PC-9 (cell line): ENCODE data around the gene PFN4.

Experiments
- EZH2 ChIP-seq: fragments of 200-600 bp; sonication (generic); IDR thresholded peaks from 2 replicates; pipeline ENCODE4 v1.8.0; 2017; ENCODE audit warnings: antibody characterized with exemption, low read depth
- TF ChIP-seq, protein P1 (sequence below): fragments of 200-600 bp; sonication (generic); conservative IDR thresholded peaks from 2 replicates; pipeline ENCODE4 v1.6.1; 2017; ENCODE audit warnings: mixed run types, antibody characterized with exemption, mild to moderate bottlenecking, moderate library complexity

DNA sequence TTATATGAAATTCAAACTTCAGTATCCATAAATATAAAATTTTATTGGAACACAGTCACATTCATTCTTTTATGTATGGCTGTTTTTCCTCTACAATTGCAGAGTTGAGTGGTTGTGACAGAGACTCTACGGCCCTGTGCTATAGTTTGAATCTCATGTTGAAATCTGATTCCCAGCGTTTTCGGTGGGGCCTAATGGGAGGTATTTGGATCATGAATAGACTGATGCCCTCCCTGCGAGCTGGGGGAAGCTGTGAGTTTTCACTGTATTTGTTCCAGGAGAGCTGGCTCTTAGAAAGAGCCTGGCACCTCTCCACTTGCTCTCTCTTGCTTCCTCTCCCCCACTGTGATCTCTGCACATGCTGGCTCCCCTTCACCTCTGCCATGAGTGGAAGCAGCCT, 1.7 kb downstream of the PFN4 start:
- TF ChIP-seq, protein P1, sequence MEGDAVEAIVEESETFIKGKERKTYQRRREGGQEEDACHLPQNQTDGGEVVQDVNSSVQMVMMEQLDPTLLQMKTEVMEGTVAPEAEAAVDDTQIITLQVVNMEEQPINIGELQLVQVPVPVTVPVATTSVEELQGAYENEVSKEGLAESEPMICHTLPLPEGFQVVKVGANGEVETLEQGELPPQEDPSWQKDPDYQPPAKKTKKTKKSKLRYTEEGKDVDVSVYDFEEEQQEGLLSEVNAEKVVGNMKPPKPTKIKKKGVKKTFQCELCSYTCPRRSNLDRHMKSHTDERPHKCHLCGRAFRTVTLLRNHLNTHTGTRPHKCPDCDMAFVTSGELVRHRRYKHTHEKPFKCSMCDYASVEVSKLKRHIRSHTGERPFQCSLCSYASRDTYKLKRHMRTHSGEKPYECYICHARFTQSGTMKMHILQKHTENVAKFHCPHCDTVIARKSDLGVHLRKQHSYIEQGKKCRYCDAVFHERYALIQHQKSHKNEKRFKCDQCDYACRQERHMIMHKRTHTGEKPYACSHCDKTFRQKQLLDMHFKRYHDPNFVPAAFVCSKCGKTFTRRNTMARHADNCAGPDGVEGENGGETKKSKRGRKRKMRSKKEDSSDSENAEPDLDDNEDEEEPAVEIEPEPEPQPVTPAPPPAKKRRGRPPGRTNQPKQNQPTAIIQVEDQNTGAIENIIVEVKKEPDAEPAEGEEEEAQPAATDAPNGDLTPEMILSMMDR: no peak
- no peak for TF ChIP-seq EZH2
